GM15510 (cell line): ENCODE data around the gene ZBED2.

Experiments
- POLR2A ChIP-seq: IDR thresholded peaks from 3 replicates; pipeline ENCODE4 v1.6.1; 2011; ENCODE audit warnings: borderline replicate concordance; ENCODE audit not compliant: insufficient read length; ENCODE audit errors: extremely low read depth

Gene ZBED2

GRCh38 chr3:111568911-111569310, 26.2 kb downstream of the ZBED2 start:
- TF ChIP-seq POLR2A: no peak

- TF ChIP-seq POLR2A: no peak
These were observed 26.8 kb downstream of the ZBED2 start for GRCh38 chr3:111568355-111568754.

- TF ChIP-seq POLR2A: no peak
These were observed 28.3 kb downstream of the ZBED2 start for GRCh38 chr3:111566844-111567243.

- TF ChIP-seq POLR2A: no peak
These were observed 46.4 kb downstream of the ZBED2 start for GRCh38 chr3:111548756-111549155.

GRCh38 chr3:111548092-111548491, 47.1 kb downstream of the ZBED2 start:
- no peak for TF ChIP-seq POLR2A

GRCh38 chr3:111547631-111548030, 47.5 kb downstream of the ZBED2 start:
- TF ChIP-seq POLR2A: no peak

GRCh38 chr3:111545349-111545748, 49.8 kb downstream of the ZBED2 start:
- no peak for TF ChIP-seq POLR2A
